ENCODE data around the gene CLDN5.

Gene CLDN5

DNA sequence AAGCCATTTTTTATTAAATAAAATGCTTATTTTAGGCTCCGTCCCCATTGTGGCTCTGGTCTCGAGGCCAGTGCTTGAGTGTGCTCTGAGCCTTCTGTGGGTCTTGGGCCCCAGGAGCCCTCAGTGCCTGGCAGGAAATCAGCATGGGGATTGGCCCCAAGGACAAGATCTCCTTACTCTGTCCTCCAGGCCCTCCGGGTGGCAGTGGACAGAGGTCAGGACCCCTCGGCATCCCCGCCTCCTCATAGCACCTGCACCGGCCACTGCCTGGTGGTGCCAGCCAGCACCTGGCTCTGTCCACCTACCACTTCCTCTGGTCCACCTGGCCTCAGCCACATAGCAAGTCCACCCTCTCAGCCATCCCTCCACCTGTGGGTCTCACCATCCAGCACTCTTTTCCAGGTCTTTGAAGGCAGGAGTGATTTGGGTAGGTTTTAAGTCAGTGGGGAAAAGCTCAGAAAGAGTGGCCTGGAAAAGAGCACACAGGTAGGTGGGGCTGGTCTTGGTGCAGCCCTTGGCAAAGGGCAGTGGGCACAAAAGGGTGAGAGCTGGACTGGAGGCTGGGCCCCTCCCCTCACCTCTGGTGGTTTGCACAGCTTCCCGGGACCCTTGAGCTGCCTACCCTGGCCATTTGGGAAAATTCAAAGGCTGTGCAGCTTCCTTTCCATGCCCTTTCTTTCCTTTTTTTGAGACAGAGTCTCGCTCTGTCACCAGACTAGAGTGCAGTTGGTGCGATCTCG is 3.5 kb downstream of the CLDN5 start:
- TF ChIP-seq TAF1 (IDR thresholded peaks at IDR 0.05; ENCODE audit: borderline replicate concordance, insufficient read depth, low read length): no peak
- no peak for TF ChIP-seq FOXP2 (optimal IDR thresholded peaks at IDR 0.05; ENCODE audit: borderline replicate concordance, extremely low read depth, extremely low read length, insufficient read depth)
- TF ChIP-seq SIN3A (IDR thresholded peaks at IDR 0.05; ENCODE audit: borderline replicate concordance, insufficient read depth, low read length): no peak
- TF ChIP-seq, protein P1, sequence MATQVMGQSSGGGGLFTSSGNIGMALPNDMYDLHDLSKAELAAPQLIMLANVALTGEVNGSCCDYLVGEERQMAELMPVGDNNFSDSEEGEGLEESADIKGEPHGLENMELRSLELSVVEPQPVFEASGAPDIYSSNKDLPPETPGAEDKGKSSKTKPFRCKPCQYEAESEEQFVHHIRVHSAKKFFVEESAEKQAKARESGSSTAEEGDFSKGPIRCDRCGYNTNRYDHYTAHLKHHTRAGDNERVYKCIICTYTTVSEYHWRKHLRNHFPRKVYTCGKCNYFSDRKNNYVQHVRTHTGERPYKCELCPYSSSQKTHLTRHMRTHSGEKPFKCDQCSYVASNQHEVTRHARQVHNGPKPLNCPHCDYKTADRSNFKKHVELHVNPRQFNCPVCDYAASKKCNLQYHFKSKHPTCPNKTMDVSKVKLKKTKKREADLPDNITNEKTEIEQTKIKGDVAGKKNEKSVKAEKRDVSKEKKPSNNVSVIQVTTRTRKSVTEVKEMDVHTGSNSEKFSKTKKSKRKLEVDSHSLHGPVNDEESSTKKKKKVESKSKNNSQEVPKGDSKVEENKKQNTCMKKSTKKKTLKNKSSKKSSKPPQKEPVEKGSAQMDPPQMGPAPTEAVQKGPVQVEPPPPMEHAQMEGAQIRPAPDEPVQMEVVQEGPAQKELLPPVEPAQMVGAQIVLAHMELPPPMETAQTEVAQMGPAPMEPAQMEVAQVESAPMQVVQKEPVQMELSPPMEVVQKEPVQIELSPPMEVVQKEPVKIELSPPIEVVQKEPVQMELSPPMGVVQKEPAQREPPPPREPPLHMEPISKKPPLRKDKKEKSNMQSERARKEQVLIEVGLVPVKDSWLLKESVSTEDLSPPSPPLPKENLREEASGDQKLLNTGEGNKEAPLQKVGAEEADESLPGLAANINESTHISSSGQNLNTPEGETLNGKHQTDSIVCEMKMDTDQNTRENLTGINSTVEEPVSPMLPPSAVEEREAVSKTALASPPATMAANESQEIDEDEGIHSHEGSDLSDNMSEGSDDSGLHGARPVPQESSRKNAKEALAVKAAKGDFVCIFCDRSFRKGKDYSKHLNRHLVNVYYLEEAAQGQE (IDR thresholded peaks at IDR 0.05; ENCODE audit: insufficient read depth in 1 of 2, low read depth in 2 of 2, low read length in 2 of 2): no peak
- TF ChIP-seq POLR2AphosphoS5 (IDR thresholded peaks at IDR 0.05; ENCODE audit: low read depth, low read length): no peak

DNA sequence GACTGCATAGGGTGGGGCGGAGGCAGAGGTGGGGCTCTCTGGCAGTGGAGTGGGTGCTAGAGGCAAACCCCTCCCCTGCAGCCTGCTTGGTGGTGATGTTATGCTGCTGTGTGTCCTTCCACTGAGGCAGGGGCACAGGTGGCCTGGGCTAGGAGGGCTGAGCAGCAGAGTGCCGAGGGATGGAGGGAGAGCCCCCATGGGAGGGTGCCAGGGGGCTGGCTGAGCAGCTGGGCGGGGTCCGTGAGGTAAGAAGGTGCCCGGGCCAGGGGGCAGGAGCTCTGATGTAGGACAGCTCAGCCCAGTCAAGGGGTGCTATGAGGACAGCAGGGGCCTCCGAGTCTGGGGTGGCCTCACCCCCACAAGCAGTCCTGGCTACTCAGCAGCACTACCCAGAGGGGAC is 4.2 kb downstream of the CLDN5 start:
- no peak for TF ChIP-seq TAF1 (IDR thresholded peaks at IDR 0.05; ENCODE audit: borderline replicate concordance, insufficient read depth, low read length)
- TF ChIP-seq, protein P1 (IDR thresholded peaks at IDR 0.05; ENCODE audit: insufficient read depth in 1 of 2, low read depth in 2 of 2, low read length in 2 of 2): no peak
- TF ChIP-seq SIN3A (IDR thresholded peaks at IDR 0.05; ENCODE audit: borderline replicate concordance, insufficient read depth, low read length): no peak
- TF ChIP-seq POLR2AphosphoS5 (IDR thresholded peaks at IDR 0.05; ENCODE audit: low read depth, low read length): no peak
- TF ChIP-seq FOXP2 (optimal IDR thresholded peaks at IDR 0.05; ENCODE audit: borderline replicate concordance, extremely low read depth, extremely low read length, insufficient read depth): no peak

DNA sequence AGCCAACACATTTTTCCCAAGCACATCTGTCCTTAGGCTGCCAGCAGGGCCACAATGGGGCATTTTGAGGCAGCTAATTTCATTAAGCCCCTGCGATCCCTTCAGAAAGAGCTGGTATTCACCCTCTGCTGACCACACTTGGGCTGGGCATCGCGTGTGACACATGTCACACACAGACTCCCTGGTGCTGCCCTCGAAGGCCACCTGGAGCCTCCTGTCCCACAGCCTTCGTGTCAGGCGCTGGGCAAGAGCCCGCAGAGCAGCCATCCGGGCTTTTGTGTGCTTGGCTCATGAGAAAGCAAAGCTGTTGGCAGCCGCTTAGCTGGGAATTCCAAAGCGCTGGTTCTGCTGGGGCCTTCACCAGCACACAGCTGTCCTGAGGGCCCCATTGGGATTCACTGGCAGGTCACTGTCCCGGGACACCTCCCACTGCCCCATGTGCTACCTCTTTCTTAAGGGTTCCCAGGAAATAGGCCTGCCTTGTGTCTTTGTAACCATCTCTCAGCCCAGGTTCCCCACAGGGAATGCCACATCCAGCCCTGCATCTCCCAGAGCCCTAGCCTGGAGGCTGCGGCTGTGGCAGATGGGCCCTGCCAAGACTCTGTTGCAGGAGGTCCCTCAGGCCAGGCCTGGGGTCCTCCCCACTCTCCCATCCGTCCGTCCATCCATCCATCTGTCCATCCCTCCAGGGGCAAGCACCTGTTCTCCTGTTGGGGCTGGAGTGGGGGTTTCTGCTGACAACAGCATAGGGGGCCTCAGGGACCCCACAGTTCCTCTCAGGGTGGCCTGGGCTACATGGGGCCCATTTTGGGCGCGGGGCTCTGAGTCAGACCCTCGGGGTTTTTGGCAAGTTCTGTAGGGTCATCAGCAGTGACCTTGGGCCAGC is 4.9 kb downstream of the CLDN5 start:
- no peak for TF ChIP-seq POLR2AphosphoS5 (IDR thresholded peaks at IDR 0.05; ENCODE audit: low read depth, low read length)
- TF ChIP-seq SIN3A (IDR thresholded peaks at IDR 0.05; ENCODE audit: borderline replicate concordance, insufficient read depth, low read length): no peak
- no peak for TF ChIP-seq TAF1 (IDR thresholded peaks at IDR 0.05; ENCODE audit: borderline replicate concordance, insufficient read depth, low read length)
- no peak for TF ChIP-seq FOXP2 (optimal IDR thresholded peaks at IDR 0.05; ENCODE audit: borderline replicate concordance, extremely low read depth, extremely low read length, insufficient read depth)
- TF ChIP-seq, protein P1 (IDR thresholded peaks at IDR 0.05; ENCODE audit: insufficient read depth in 1 of 2, low read depth in 2 of 2, low read length in 2 of 2): no peak

DNA sequence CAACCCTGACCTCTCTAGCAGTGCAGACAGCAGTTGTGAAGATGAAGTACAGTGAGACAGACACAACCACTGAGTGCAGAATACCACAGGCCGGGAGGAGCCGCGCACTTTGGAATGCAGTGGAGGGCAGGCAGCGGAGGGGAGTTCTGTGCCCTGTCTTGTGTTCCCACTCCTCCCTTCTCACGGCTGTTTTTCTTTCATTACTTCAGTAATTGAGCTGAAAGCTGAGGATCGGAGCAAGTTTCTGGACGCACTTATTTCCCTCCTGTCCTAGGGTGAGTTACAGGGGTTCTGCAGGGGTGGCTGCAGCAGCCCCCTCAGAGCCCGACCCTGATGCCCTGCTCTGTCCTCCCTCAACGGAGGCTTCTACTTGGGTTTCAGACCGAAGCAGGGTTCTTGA is 5.6 kb downstream of the CLDN5 start:
- TF ChIP-seq POLR2AphosphoS5 (IDR thresholded peaks at IDR 0.05; ENCODE audit: low read depth, low read length) (no peak), SIN3A (IDR thresholded peaks at IDR 0.05; ENCODE audit: borderline replicate concordance, insufficient read depth, low read length) (no peak), TAF1 (IDR thresholded peaks at IDR 0.05; ENCODE audit: borderline replicate concordance, insufficient read depth, low read length) (no peak), FOXP2 (optimal IDR thresholded peaks at IDR 0.05; ENCODE audit: borderline replicate concordance, extremely low read depth, extremely low read length, insufficient read depth) (no peak)
- TF ChIP-seq, protein P1 (IDR thresholded peaks at IDR 0.05; ENCODE audit: insufficient read depth in 1 of 2, low read depth in 2 of 2, low read length in 2 of 2): no peak
